NCI-H446 treated with DMSO at 0.1 percent for 48 hours (cell line): ENCODE data around the gene PDZRN4.

ENCODE experiments used
- DNase-seq: peaks from one replicate; lab custom pipeline; 2025; lab: John Stamatoyannopoulos, UW

Gene PDZRN4

DNA sequence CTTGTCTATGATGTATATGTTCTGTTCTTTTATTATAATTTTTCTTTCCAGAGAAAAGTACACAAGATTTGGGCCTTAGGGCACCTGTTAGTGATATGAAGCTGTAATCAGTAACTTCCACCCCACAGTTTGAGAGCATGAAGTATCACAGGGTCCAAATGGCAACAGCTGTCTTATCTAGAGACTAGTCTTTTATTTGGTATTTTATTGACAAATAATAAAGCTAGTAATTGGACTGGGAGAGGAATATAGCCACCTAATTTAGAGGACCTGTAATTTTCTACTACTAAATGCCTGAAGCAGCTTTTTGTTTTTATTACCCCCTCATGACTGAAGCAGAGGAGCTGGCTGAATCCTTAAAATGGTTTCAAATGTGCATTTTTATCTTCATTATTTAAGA, 174.8 kb downstream of the PDZRN4 start:
- no peak for DNase-seq

DNA sequence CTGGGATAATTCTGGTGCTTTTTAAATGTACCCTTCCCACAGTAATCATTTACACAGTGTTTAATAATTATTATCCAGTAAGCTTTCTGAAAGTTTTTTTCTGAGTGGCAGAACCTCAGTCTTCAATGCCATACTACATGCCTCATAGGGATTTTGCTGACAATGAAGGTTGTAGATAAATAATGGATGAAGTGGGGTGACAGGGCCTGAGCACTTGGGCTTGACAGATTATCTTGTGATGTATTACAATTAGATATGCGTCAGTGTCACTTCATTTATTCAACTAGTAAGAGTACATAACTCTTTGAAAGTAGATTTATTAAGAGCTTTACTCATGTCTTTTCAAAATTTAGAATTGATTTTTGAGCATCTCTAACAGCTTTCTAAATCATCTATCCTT, 176.1 kb downstream of the PDZRN4 start:
- DNase-seq = no peak

DNA sequence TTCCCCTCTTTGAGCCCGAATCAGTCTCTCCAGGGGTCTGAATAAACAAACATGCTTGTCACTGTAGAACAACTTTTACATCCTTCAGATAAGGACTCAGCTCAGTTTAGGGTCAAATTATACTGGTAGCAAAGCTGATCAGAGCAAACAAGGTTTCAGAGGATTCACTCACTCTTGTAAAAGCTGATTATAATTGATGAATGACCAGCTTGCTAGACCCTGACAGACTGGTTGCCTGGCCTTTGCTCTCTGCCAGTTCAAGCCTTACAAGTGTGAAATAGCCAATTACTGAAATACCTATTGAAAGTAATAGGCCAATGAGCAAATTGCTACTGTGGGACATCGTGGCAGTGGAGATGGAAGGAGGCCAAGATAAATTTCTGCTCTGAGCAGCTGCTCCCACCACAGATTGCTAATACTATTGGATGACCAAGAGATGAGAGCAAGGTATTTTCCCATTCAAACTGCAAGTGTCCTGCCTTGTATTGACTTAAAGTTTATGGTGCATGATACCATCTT, 177.6 kb downstream of the PDZRN4 start:
- peak; percentile 2 for DNase-seq

- no peak for DNase-seq
Measured at GRCh38 chr12:41367726-41368405, 179.7 kb downstream of the PDZRN4 start.

DNA sequence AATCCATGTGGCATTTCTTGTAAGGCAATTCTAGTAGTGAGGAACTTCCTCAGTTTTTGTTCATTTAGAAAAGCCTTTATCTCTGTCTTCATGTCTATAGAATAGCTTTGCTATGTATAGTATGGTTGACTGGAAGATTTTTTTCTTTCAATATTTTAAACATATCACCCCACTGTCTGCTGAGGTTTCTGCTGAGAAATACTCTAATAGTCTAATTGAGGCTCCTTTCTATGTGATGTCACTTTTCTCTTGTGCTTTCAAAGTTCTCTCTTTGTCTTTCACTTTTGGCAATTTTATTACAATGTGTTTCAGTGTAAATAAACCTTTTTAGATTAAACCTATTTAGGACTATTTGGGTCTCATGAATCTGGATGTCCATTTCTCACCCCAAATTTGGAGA, 192.8 kb downstream of the PDZRN4 start:
- DNase-seq = no peak

- DNase-seq = no peak
Measured at GRCh38 chr12:41402801-41403200, 214.7 kb downstream of the PDZRN4 start.

- peak; percentile 26 for DNase-seq
Measured at GRCh38 chr12:41407232-41407799, 219.2 kb downstream of the PDZRN4 start.

DNA sequence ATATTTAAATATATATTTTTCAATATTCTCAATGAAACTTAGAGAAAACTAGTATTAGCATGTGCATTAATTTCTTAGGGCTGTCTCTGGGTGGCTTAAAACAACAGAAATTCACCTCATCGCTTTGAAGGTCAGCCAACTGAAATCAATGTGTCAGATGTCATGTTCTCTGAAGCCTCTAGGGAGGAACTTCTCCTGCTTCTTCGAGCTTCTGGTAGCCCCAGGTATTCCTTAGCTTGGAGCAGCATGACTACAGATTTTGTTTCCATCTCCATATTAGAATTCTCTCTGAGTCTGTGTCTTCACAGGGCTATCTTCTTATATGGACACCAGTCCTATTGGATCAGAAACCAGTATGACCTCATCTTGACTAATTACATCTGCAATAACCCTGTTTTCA, 221.5 kb downstream of the PDZRN4 start:
- DNase-seq = no peak

DNA sequence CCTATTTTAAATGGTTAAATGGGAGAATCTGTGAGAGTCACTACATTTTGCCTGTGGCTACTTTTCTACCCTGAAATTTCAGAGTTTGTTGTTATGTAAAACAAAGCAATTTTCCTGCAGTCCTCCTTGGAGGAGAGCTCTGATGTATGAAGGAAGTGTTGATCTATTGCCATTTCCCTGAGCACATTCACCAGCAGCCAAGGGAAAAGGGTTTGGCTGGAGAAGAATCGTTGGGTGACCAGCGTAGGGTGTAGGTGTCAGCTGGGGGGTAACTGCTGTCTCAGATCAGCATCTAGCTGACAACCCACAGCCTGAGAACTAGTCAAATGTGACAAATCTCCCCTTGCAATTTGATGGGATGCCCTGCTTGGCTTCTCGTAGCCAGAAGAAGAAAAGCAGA, 230.5 kb downstream of the PDZRN4 start:
- DNase-seq = no peak

- DNase-seq = no peak
Measured at GRCh38 chr12:41419131-41419893, 231.2 kb downstream of the PDZRN4 start.

DNA sequence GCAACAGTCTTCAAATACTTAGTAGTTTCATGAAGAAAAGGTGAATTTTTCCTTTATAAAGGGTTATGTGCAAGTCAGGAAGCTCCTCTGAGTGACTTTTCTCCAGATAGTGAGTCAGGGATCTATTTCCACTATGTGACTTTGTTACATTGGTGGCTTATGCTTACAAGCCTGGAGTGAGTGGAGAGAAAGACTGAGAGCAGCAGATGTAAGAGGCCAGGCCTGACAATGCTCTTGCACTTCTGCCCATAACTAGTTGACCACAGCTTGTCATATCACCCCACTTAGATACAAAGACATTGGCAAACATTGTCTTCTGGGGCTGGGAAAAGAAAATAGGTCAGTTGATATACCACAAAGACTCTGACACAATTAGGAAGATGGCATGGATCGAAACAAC, 236.5 kb downstream of the PDZRN4 start:
- no peak for DNase-seq

- DNase-seq = no peak
Measured at GRCh38 chr12:41433460-41433859, 245.3 kb downstream of the PDZRN4 start.

GRCh38 chr12:41436076-41436475, 248.0 kb downstream of the PDZRN4 start:
- no peak for DNase-seq

DNA sequence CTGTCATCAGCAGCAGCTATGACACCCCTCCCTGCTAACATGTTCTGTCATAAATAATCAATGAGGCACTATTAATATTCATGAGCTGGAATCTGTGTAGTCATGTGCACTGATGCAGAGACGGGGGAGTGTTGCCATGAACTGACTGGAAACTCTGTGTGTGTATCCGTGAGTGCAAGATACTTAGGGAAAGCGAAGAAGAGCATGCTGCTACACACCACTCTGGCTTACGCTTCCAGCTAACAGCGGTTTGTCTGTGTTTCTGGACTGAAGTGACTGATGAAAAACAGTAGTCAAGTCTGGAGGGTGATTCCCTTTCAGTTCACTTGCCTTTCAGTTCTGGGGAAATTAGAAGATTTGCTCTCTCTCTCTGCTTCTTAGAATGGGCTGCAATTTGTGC, 249.4 kb downstream of the PDZRN4 start:
- DNase-seq = peak; percentile 5

GRCh38 chr12:41438854-41439541, 250.9 kb downstream of the PDZRN4 start:
- no peak for DNase-seq

GRCh38 chr12:41439801-41440200, 251.7 kb downstream of the PDZRN4 start:
- no peak for DNase-seq

DNA sequence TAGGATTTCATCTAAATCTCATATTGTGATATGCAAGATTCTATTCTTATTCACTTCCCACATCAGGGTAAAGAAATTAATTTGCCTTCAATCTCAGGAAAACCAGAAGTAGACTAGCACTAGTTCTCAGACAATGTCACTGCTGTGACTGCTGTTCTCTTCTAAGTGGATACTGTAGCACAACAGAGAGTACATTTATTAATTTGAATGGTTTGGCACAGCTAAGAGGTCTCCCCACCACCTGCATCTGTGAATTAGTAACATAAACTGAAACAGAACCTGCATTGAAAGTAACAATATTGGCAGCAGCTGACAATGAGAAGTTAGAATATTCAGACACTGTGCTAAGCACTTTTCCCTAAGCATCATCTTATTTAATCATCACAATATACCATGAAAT, 253.1 kb downstream of the PDZRN4 start:
- no peak for DNase-seq

- DNase-seq = no peak
Measured at GRCh38 chr12:41442896-41443295, 254.8 kb downstream of the PDZRN4 start.

DNA sequence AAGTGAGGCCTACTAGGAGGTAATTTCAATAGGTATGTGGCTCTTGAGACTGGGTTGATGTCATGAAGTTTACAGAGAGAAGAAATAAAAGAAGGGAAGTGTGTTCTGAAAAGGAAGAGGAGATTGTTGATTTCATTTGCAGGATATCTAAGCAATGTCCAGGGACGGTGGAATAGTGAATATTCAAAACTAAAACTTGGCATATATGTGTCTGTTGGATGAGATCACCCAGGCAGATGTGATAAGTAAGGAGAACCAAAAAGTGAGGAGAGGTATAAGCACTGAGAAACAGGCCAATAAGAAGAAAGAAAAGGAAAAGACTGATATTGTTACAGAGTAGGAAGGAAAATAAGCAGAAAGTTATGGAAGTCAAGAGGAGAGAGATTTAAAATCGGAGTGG, 255.6 kb downstream of the PDZRN4 start:
- no peak for DNase-seq

DNA sequence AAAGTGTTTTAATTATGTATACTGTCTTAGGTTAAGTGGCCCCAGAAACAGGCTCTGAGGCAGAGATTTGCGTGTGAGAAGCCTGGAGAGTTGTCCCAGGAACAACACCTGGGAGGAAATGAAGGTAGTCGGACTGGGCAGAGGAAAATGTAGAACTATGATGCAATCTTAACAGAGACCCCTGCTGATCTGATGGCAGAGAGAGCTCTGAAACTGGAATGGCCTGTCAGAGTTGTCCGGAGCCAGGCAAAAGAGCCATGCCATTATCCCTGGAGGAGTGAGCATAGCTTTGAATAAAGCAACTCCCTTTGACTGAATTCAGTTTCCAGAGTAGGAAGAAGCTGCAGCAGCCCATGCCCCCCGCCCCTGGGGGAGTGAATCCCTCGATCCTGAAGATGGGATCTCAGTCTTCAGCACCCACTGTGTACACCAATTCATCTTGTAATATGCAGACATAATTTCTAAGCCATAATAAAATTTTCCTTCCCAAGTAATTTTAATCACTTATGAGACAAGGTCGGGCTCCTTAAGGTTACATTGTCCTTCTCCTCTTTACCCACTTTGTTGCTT, 264.8 kb downstream of the PDZRN4 start:
- DNase-seq = no peak

GRCh38 chr12:41453409-41453808, 265.3 kb downstream of the PDZRN4 start:
- no peak for DNase-seq
